GM12874 (cell line): Measurements from ENCODE around the gene KERA.

Experiments
- TF ChIP-seq, protein P1 (sequence below): IDR thresholded peaks from 2 replicates; pipeline ENCODE4 v1.5.1; 2011; ENCODE audit warnings: low read depth, mild to moderate bottlenecking, control low read depth, low read length, moderate library complexity; ENCODE audit not compliant: insufficient read depth

Gene KERA

DNA sequence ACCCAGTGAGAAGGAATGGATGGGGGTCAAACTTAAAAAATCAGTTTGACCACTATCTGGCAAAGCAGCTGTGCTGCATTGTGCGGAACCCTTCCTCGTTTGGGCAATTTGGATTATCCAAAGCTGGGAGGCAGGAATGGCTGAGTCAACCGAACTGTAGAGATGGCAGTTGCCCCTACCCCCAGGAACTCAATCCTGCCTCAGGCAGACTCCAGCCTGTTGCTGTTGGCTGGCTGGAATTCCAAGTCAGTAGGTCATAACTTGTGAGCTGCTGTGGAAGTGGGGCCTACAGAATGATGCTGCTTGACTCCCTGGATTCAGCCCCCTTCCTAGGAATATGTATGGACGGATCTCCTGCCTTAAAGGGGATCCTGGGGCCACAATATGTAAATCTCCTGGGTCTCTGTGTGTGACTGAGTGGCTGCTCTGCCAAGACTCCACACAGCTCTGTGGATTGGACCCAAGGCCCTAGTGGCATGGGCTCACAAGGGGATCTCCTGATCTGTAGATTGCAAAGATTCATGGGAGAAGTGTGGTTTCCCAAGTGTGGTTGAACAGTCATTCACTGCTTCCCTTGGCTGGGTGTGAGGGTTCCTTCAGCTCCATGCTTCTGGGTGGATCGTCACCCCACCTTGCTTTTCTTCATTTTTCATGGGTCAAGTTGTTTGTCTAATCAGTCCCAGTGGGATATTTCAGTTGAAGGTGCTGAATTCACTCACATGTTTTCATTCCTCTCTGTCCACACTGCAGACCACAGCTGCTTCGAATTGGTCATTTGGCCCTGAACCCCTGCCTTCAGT, 34.3 kb upstream of the KERA start:
- TF ChIP-seq, protein P1, sequence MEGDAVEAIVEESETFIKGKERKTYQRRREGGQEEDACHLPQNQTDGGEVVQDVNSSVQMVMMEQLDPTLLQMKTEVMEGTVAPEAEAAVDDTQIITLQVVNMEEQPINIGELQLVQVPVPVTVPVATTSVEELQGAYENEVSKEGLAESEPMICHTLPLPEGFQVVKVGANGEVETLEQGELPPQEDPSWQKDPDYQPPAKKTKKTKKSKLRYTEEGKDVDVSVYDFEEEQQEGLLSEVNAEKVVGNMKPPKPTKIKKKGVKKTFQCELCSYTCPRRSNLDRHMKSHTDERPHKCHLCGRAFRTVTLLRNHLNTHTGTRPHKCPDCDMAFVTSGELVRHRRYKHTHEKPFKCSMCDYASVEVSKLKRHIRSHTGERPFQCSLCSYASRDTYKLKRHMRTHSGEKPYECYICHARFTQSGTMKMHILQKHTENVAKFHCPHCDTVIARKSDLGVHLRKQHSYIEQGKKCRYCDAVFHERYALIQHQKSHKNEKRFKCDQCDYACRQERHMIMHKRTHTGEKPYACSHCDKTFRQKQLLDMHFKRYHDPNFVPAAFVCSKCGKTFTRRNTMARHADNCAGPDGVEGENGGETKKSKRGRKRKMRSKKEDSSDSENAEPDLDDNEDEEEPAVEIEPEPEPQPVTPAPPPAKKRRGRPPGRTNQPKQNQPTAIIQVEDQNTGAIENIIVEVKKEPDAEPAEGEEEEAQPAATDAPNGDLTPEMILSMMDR = no peak

DNA sequence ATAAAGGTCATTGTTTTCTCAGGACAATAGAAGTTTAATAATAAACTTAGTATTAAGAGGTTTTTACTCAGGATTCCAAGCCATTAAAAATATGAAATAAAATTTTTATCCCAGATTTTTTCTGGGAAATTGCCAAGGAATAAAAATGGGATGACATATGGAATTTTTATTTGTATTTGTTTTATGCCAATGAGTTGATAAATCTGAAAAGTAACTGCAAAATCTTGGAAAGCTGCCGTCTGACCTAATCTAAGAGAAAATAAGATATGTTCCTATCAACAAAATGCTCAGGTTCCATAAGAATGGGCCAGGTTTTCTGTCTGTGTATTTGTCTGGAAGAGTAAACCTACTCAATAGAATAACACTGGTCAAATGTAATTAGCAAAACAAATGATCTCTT, 22.2 kb upstream of the KERA start:
- TF ChIP-seq, protein P1 = no peak

DNA sequence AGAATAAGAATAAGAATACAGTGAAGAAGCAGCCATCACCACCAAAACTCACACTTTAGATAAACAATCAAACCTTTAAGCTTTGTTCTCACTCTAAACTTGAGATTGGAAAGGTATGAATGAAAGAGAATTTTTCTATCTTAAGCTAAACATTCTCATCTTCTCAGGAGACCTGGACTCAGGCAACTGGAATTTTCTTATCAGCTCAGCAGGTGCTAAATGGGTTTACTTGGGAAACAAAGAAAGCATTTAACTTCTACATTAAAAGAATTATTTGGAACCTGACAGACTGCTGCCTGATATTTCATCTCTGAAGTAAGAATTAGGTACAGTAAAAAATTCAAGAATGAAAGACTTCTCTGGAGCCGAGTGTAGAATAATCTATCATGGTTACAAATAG, 20.7 kb upstream of the KERA start:
- TF ChIP-seq, protein P1 = no peak

DNA sequence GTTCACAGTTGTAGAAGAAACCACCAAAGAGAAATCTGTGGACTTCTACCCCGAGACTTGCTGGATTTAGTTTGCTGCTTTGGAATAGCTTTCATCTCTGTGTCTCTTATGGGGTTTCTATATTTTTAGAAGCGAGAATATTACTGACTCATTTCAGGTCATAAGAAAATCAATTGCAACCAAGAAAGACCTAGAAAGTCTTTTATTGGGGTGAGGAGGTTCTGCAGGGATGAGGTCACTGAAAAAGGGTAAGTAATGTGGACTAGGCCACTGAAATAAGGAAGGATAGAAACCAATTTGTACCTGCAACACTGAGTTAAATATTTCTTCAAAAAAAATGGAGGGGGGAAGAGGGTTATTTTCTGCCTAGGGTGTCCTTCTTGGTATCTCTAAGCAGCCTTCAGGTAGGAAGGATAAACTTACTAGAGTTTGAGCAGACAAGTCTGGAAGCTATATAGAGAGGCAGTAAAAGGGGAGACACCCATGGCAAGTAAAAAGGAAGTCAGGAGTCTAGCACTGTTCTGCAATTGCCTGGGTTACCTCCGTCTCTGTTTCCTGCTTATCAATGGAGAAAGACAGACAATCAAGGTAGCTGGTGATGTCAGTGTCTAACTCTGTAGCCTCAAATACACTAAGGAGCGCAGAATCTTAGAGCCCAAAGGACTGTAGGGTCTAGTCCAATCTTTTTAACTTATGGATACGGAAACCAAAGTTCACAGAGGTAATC, 19.6 kb upstream of the KERA start:
- TF ChIP-seq, protein P1 = no peak

DNA sequence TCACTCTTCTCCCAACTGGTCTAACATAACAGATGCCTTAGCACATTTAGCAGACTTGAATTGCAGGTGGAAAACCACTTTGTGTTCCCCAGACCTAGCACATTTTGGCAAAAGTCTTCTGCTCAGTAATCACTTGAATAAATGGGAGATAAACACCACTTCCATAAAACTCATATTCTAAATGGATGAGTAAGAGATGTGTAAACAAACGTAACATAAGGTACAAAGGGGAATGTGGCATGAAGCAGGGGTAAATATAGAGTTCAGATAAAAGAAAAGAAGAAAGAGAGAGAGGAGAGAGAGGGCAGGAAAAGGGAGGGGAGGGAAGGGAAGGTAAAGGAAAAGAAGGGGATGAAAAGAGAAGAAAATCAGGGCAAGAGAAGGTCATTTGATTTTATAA, 17.0 kb upstream of the KERA start:
- TF ChIP-seq, protein P1 = no peak

DNA sequence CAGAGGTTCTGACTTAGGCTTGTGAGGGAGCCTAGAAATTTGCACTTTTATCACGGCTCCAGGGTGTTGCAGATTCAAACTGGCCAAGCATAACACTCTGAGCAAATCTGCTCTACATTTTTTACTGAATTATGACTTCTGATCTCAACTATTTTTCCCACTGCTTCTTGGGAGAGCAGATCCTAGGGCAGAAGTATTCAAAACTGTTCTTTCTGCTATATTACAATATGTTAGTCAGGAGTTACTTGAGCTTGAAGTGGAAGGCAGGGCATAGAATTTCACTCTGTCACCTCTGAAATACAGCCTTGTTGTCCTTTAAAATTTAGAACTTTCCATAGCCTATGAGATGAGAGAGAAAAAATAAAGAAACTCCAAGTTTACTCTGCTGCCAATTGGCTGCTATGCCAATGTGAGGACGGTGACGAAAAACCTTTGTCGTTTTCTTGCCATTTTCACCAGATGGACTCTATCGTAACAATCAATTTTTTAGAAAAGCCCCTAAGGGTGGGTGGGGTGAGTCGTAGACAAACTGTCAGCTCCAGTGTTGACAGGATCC, 16.4 kb upstream of the KERA start:
- TF ChIP-seq, protein P1 = no peak

DNA sequence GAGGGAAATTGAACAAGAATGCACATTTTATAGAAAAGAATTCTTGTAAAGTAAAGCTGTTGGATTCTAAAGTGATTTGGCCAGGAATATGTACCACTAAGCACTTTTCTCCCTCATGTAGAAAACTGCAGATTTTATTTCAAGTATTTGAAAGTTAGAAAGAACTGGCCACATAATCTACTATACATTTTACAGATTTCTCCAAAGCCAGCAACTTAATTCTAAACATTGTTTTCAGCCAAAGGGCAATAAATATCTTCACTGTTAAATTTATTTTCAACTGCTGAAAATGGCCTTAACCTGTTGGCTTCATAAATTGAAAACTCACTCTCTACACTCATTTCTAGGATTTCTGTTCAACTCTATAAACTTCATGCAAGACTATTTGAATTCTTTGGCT, 15.6 kb upstream of the KERA start:
- TF ChIP-seq, protein P1 = no peak
